8988T (cell line): ENCODE data around the gene METTL25B.

ENCODE experiments used
- DNase-seq: peaks from one replicate; pipeline ENCODE4 v3.0.0; 2011

METTL25B gene

DNA sequence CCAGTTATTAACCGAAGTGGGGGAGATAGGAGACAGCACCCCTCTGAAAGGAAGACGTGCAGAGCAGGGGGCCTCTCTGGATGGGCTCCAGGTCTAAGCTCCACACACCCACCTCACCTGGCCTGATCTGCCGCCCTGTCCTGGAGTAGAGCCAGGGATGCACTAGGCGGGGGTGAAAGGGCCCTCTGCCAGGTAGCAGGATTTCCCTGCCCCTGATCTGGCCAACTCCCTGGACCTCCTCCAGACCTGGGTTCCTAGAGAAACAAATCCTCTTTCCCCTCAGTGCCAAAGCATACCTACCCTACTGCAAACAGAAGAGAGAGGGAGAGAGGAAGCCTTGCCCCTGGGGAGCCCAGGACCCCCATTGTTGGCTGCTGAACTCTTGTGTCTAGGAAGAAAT is 24.9 kb upstream of the METTL25B start:
- no peak for DNase-seq

DNA sequence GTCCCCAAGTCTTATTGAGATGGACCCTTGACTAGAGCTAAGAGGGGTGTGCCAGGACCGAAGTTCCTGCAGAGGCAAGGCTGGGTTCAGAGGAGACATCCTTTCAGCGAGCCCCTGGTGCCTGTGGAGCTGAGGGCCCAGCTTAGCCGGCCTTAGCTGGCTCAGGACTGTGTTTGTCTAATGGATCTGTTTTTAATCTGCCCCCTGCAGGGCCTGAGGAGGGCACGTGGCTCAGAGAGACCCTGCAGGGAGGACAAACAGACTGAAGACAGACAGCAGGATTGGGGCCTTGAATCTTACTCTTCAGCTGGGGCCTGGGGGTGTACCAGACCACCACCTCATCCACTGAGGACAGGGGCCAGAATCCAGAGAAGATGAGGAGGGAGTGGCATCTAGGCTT is 24.5 kb upstream of the METTL25B start:
- no peak for DNase-seq

DNA sequence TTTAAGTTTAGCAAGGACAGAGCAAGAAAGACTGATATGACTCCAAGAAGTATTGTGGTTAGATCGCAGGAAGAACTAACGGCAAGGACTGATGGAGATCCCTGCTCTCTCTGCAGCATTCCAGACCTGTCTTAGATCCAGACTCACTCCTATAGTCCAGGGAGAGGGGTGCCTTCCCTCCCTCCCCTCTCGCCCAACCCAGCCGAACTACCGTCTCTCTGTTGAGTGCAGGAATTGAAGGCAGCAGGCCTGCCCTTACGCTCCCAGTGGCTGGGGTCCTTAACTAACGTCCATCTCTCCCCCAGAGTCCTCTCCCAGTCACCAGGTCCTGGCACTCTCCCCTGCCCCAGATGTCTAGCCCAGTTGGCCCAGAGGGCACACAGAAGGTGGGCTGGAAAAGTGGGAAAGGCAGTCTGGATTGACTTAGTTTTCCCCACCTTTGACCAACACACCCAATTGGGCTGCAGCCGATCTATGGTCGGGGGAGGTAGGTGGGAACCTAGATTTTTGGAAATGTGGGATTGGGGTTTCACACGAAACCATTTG is 24.0 kb upstream of the METTL25B start:
- DNase-seq: no peak

DNA sequence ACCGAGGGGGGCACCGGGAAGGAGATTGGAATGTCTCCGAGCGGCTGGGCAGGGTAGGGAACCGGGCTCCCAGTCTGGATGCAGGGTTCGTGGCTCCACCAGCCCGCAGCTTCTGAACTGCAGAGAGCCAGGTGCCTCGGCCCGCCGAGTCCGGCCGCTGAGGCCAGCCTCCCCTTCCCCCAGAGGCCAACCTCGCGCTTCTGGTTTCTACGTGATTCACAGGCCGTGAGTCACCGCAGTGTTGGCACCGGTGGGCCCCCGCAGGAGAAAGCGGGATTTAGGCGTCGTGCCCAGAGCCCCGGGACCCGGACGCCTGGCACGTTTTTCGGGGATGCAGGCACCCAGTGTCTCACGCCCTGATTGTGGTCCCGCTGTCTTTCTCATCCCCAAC is 23.3 kb upstream of the METTL25B start:
- DNase-seq: peak; percentile 54

DNA sequence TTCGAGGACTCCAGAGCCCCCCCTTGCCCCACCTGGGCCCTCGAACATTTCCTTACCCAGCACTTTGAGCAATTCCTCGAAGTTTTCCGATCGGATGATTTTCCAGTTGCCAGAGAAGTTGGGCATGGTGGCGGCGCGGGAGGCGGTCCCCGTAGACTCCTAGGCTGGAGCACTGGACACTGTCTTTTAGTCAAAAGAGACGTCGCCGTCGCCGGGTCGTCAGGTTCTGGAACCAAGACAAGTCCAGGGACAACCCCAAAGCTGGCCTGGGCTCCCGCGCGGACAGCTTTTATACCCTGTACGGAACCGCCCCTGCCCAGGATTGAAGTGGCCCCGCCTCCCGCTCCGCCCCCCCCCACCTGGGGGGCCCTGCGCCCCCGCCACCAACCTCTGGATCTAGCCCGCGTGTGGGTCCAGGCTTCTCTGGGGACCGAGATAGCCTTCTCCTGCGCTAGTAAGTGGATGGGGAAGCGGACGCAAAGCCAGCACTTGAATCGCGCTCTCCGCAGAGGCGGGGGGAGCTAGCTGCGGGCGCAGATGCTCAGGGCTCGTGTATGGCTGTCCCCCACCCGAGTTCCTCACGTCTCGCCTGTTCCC is 22.9 kb upstream of the METTL25B start, which contains the start of gene CRABP2:
TSS of gene CRABP2 (minus strand) at position 263 of the 597 bp plus-strand sequence. CDS start at position 126, 137 bp downstream.
- no peak for DNase-seq

DNA sequence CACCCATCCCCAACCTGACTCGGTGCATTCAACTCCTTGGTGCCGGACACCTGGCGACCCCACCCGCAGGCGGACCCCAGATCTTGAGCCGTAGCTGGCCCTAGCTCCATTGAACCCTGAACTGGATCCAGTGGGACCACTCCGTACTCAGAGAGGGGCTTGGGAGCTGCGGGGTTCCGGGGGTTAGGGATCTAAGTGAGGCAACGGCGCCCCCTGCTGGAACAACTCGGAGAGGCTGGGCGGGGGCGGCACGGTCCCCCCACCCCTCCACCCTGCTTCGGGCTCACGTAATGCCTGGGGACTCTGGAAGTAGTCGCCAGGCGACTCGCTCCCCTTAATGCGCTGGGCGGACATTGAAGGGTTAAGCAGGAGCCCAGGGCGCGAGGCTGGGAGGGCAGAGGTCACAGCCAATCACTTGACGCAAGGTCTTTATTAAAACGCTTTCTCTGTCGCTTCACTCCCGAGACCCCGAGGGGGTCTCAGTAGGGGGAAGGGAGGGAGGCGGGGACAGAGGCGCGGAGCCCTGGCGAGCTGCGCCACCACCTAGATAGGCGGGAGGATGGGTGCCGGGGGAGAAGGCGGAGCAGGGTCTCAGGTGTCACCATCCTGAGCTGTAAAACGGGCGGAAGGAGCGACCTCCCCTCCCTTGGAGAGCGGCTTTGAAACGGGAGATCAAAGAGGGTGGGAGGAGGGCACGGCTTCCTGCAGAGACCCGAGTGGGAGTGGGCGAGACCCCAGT is 22.2 kb upstream of the METTL25B start:
- peak; percentile 62 for DNase-seq

DNA sequence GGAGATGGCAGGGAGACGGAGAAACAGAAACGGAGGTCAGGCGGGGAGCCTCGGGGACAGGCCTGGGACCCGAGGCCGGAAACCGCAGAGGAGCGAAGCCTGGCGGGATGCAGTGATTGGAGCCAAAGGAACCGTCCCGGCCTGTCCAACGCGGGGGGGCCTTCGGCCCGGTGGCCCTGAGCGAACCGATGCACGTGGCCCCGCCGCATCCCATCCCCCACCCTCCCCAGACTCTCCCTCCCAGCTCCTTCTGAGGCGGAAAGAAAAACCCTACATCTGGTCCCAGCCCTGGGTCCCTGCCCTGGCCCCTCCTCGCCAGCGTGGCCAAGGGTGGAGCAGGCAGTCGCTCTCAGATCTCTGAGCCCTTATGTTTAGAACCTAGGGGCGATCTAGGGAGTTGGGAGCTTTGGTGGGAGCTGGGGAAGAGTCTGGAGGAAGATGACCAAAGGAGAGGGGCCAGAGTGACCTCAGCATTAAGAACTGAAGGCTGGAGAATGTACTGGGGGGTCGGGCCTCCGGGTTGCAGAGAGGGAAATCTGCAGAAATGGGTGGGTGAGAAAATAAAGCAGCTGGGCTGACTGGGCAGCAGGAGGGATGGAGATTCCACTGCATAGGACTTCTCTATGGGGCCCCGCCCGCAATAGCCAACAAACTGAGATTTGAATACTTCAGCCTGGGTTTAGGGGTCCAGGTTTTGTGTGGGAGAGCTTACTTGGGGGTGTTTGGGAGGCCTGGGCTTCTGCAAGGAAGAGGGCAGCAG is 21.4 kb upstream of the METTL25B start:
- DNase-seq: no peak

DNA sequence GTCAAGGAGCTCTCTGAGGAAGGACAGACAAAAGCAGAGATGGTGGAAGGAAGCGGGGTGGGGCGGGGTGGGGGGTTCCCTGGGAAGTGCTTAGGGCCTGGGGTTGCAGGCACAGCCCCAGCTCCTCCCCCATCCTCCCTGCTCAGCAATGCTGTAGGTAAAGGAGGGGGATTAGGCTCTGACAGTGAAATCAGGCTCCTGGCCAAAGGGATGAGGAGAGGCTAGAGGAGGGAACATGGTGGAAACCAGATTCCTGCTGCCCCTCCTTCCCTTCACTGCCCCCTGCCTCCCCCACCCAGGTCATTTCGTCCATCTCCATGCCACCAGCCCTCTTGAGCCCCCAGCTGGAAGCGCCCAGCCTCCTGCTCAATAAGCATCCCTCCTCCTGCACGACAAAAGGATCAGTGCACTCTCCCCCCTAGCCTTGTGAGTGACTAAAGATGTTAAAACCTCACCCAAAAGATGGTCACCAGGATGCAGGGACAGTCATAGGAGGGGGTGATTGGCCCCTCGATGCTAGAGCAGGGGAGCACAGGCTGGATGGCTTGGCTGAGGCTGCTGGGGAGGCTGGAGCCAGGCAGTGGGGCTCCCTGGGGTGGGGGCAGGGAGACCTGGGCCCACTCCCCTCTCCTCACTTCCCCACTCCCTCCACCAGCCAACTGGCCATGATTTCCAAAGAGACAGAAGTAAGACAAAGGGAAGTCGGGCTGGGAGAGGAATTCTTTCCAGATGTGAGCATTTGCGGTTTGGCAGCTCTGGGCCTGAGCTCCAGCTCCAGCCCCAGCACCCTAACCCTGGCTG is 20.7 kb upstream of the METTL25B start:
- no peak for DNase-seq

DNA sequence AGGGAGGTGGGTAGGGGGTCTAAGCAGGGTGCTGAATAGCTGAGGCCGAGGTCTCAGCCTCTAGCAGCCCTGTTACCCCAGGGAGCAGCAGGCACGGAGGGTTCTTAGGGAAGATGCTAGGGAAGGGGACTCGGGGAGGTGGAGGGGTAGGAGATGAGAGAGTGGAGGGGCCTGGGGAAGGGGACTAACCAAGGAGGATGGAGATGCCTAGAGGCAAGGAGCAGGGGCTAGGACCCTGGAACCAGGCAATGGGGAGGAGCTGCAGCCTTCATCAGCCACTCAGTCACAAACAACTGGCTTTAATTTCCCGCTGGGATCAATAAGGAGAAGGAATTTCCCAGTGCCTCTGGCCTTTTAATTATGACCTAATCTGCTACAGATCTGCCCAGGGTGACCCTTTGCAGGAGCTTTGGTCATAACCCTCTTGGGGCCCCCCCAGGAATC is 20.0 kb upstream of the METTL25B start:
- no peak for DNase-seq

DNA sequence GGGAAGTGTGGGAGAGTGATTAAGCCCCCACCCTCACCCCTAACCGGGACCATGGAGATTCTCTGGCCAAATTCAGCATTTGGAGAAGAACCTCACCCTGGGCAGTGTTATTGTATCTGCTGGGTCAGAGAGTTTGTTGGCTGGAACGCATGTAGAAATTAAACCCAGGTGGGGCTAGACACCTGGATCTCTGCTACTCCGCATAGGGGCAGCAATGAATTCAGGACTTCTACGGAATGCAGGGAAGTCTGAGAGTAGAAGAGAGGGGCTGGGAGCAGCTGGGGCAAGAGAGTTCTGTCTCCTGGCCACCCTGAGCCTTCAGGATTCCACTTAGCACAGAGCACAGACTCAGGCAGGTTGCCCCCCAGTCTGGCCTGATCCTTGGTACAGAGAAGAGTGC is 19.2 kb upstream of the METTL25B start:
- no peak for DNase-seq

DNA sequence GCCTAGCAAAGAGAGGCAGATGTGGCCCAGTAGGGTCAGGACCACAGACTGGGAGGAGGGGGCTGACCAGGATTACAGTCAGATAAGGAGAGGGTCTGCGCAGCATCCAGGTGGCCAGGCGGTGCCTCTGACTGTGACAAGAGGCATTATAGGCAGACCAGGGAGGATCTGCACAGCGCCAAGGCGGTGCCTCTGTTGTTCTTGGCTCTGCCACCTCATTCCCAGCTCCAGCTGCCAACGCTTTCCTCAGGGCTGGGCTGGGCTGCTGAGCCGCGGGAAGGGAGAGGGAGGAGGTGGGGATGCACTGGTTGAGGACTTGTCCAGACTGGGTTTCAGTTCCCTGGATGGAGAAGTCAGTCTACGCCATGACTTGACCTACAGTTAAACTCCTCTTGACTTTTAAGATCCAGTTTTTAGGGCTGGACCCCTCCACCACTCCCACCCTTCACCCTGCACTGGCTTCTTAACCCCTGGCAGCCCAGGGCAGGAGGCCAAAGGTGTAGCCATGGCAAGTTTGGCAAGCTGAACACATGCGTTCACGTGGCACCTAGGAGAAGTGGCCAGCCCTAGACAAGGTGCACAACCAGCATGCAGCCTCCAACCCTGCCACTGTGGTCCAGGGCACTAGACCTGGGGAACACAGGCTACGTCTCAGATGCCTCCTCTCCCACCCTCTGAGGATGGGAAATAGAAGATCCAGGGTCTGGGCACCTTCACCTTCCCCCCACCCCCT is 18.3 kb upstream of the METTL25B start:
- no peak for DNase-seq

DNA sequence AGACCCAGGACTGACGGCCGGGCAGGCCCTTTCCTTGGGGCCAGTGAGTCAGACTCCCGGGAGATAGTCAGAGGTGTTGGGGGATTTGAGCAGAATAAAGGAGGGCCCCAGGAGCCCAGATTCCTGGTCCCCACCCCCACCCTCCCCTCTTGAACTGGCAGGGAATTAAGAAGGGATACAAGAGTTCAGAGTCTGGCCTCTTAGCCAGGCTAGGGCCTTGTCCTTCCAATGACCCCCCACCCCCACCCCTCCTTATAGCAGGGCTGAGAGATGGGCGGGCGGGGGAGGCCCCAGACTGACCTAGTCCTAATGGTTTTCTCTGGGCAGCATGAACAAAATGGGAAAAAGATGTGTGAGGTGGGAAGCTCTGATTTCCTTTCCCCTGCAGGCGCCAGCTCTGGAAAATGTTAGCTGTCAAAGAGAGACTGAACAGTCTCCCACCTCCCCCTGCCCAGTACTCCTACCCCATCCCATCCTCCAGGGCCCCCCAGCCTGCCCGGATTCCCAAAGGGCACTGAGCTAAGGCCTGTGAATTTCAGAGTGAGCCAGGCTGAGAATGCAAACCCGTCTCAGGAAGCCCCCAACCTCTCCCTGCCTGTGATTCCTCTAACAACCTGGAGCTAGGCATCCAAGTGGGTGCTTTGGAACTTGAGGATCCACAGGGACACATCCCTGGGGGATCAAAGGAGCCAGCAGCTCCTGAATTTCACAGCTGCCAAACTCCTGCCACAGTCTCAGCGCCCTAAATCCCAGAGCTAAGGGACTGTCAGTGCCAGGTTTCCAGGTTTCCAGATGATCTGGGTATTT is 17.1 kb upstream of the METTL25B start:
- DNase-seq: no peak

DNA sequence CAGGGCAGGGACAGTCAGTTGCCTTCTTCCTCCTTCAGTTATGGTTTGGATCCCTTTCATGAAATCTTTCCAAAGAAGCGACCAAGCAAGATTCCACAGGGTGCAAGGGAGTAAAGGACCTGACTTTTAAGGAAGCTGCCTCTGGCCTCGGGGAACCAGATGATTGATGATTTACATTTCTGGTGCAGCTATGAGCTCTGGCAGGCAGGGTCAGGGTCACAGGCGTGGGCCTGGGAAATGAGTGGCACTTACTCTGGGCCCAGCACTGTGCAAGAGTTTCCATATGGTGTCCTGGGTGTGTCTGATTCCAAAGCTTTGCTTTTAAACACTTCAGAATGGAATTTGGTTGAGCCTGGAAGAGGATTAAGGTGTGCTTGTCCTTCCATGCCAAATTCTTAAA is 15.6 kb upstream of the METTL25B start:
- no peak for DNase-seq

DNA sequence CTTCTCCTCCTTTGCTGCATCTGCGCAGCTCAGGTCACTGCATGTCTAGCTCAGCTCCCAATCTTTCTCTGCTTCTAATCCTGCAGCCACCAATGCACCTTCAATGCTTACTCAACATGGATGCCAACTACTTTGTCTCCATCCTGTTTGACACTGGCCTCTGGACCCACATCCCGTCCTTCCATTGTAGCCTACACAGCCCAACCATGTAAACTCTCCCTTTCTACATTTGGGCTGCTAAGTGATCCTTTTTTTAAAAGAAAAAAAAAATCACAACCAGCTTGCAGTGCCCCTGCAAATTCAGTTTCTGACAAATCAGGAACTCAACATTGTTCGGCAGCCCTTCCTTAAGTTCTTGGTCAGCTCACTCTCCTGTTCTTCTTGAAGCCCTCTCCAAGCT is 13.4 kb upstream of the METTL25B start:
- DNase-seq: no peak

DNA sequence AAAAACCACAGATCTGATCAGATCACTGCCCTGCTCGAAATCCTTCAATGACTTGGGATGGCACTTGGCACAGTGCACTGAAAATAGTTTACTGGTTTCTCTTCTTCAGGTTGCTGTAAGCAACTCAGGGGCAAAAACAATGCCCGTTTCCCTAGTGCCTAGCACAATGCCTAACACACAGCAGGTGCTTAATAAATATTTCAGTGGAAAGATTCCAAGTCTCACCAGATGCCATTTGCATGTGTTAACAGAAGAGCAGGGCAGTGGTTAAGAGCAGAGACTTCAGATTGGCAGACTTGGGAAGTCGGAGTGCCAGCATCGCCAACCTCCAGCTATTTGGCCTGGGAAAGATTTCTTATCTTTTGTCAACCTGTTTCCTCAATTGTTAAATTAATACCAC is 10.9 kb upstream of the METTL25B start:
- no peak for DNase-seq

DNA sequence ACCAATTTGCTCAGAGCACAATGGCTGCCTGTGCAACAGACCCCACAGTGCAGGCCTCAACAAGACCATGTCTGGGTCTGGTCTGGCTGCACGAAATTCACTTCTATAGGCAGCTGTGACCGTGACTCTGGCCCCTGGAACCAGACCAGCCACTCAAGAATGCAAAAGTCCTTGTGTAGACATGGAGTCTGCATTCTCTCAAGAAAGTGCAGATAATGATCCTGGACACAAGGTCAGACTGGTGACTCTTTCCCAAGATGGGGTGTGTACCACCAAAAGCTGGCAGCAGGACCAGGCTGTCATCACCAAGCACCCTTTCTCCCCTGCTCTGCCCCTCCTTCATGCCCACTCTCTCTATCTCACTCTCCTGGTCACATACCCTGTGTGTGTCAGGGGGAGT is 7.1 kb upstream of the METTL25B start:
- DNase-seq: no peak

DNA sequence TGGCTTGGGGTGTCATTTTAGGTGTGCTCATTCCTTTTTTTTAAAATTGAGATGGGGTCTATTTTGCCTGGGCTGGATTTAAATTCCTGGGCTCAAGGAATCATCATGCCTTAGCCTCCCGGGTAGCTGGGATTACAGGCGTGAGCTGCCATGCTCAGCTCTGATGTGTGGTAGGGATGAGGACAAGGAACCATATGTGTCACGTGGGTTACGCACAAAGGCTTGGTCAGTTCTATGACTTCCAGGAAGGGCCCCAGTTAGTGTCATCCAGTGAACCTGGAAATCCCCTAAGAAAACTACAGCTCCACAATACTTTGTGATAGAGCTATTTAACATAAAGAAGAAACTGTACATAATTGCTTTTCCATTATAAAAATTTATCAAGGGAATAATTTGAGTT is 6.7 kb upstream of the METTL25B start:
- no peak for DNase-seq

DNA sequence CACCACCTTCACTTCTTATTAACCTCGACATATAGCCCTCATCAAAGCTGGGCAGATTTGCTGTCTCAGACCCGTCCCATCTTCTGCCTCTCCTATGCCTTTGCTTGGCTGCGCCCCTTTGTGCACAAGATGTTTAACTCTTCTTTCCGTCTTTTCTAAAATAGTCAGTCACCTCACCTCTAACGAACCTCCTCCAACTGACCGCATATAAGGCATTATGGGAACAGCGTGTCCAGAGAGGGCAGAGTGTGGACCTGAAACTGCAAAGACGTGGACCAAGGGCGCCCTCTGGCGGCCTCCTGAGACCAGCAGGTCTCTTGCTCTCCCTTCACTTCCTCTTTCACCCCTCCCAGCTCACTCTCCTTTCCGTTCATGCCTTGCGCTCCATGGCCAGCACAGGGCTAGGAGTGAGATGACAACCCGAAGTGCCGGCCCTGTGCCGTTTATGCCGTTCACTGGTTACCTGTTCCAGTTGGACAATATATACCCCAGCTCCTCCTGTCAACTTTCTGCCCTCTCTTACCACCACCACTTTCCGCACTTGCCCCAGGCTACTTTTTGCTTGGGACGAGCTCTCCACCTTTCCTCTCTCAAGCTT is 2.5 kb upstream of the METTL25B start:
- peak; percentile 66 for DNase-seq

DNA sequence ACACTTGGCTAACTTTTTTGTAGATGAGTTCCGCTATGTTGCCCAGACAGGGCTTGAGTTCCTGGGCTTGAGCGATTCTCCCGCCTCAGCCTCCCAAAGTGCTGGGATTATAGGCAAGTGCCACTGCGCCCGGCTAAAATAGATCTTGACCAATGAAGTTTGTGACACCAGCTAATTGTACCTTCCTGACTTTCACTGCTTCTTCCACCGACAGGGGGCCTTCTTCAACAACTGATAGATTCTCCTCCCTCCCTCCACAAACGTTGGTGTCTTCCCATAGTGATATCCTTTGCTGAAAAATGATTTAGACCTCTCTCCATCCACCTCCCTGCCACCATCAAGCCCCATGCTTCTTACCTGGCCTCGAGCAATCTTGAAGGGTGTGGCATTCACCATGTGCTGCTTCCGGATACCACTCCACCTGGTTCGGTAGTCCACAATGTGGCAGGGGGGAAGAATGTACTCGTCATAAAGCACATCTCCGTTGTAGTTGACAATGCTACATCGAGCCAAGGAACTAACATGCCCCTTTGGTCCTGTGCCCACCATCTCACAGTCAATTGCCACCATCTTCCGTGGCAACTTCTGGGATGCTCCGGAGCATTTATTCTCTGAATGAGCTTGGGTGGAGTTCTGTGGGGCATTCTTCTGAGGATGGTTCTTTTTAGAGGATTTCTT is 1.6 kb upstream of the METTL25B start:
- no peak for DNase-seq

DNA sequence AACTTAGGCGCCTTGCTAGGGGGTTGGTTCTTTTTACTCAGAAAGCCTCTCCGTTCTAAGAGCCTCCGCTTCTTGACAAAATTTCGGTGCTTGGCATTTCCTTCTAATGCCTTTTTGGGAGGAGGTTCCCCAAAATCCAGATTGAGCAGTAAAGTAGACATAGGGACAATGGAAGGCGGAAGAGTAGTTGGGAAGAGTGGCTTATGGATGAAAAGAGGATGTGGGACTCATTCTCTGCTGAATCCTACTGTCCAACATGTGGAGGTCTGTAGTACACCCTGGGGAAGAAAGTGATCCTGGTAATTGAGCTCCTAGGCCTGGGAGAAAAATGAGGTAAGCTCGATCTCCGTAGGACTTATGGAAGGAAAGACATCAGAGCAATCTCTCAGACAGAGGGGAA is 777 bp upstream of the METTL25B start:
- DNase-seq: no peak
